ENCODE measurements around the gene TMEM196.

- TF ChIP-seq CTCF (IDR thresholded peaks at IDR 0.05) (no peak), EP300 (IDR thresholded peaks at IDR 0.05) (no peak)
These were observed 10.1 kb upstream of the TMEM196 start for GRCh38 chr7:19783541-19783940.
